ENCODE data around the gene RILPL1. TPM values are rescaled to one million over a fixed set of nuclear protein-coding genes. Genes with fewer than 3 reads are reported as not detected.
"Not testable (repeated sequence)": the region's sequence is repeated elsewhere in the genome, so short reads cannot be mapped to it uniquely, and the experiment has no call there.

RILPL1 gene
- 3.4 TPM for polyA plus RNA-seq (2013, experiment 1 of 2)
- 3.9 TPM for polyA plus RNA-seq (2013, experiment 2 of 2)

GRCh38 chr12:123533672-123534643, at the start of gene RILPL1:
RILPL1 (minus strand) TSS chr12:123533719; CDS start chr12:123533482, 237 bp downstream.
- Histone ChIP-seq H3K4me1 (ENCODE audit: control insufficient read depth, low read depth, low read length) (no peaks in the 10 kb centered on the region), H3K36me3 (ENCODE audit: control insufficient read depth, insufficient read depth, low read length) (no peaks in the 10 kb centered on the region), H2AK5ac (ENCODE audit: low read length) (no peak within 1 kb of the TSS), H3K23ac (ENCODE audit: low read length) (no peak within 1 kb of the TSS), H3K4me2 (ENCODE audit: low read length) (peak within 1 kb of the TSS; percentile 46), H3K9ac (ENCODE audit: low read length) (peak within 1 kb of the TSS; percentile 83), H3K27ac (ENCODE audit: low read depth, low read length) (peak within 1 kb of the TSS; percentile 60), H3K4ac (ENCODE audit: low read depth, low read length) (peak within 1 kb of the TSS; percentile 48), H2BK15ac (replicated peaks; ENCODE audit: low read depth) (peak within 1 kb of the TSS; percentile 27), H2BK120ac (ENCODE audit: low read depth, low read length) (peak within 1 kb of the TSS; percentile 57), H3K27me3 (ENCODE audit: insufficient read depth, low read length, poor library complexity) (no peaks in the 10 kb centered on the region), H3K79me1 (ENCODE audit: low read length) (no peaks in the 10 kb centered on the region), H3K79me2 (ENCODE audit: control insufficient read depth, insufficient read depth, low read length) (no peaks in the 10 kb centered on the region), H3K4me3 (ENCODE audit: low read length) (peak within 1 kb of the TSS; percentile 58), H2BK5ac (ENCODE audit: low read length) (no peak within 1 kb of the TSS), H4K8ac (ENCODE audit: low read depth, low read length) (peak within 1 kb of the TSS; percentile 15), H3K18ac (ENCODE audit: low read length) (peak within 1 kb of the TSS; percentile 35), H3K56ac (ENCODE audit: low read length) (peak within 1 kb of the TSS; percentile 98), H4K5ac (ENCODE audit: low read length) (no peak within 1 kb of the TSS)
- no CpG with 5 or more reads among the region's 114 CpGs for WGBS (ENCODE audit: extremely low coverage, insufficient coverage, low lambda C conversion rate)
- DNase-seq: peak; percentile 72

- Histone ChIP-seq H3K9ac (ENCODE audit: low read length) (no peak overlapping the region), H3K4ac (ENCODE audit: low read depth, low read length) (no peak overlapping the region), H2BK15ac (replicated peaks; ENCODE audit: low read depth) (no peak overlapping the region), H3K4me1 (ENCODE audit: control insufficient read depth, low read depth, low read length) (peaks cover 4% of the 10 kb centered on the region), H3K56ac (ENCODE audit: low read length) (no peak overlapping the region), H3K79me1 (ENCODE audit: low read length) (peaks cover 9% of the 10 kb centered on the region), H3K18ac (ENCODE audit: low read length) (no peak overlapping the region), H3K4me2 (ENCODE audit: low read length) (no peak overlapping the region), H4K5ac (ENCODE audit: low read length) (no peak overlapping the region), H3K79me2 (ENCODE audit: control insufficient read depth, insufficient read depth, low read length) (peaks cover 13% of the 10 kb centered on the region), H2AK5ac (ENCODE audit: low read length) (no peak overlapping the region), H2BK120ac (ENCODE audit: low read depth, low read length) (no peak overlapping the region), H3K36me3 (ENCODE audit: control insufficient read depth, insufficient read depth, low read length) (no peaks in the 10 kb centered on the region), H3K4me3 (ENCODE audit: low read length) (no peak overlapping the region), H3K27ac (ENCODE audit: low read depth, low read length) (no peak overlapping the region), H3K27me3 (ENCODE audit: insufficient read depth, low read length, poor library complexity) (no peaks in the 10 kb centered on the region), H3K23ac (ENCODE audit: low read length) (no peak overlapping the region), H4K8ac (ENCODE audit: low read depth, low read length) (no peak overlapping the region), H2BK5ac (ENCODE audit: low read length) (no peak overlapping the region)
- DNase-seq: no peak
- WGBS (ENCODE audit: extremely low coverage, insufficient coverage, low lambda C conversion rate): no CpG with 5 or more reads among the region's 4 CpGs
These were observed 47.3 kb upstream of the RILPL1 start for GRCh38 chr12:123580772-123581171.

GRCh38 chr12:123578829-123579228, 45.3 kb upstream of the RILPL1 start:
- not testable (repeated sequence) for DNase-seq; H3K27me3 ChIP-seq (ENCODE audit: insufficient read depth, low read length, poor library complexity); H4K8ac ChIP-seq (ENCODE audit: low read depth, low read length)

GRCh38 chr12:123578243-123578642, 44.7 kb upstream of the RILPL1 start:
- H2BK120ac ChIP-seq (ENCODE audit: low read depth, low read length): no peak overlapping the region
- WGBS (ENCODE audit: extremely low coverage, insufficient coverage, low lambda C conversion rate): no CpG with 5 or more reads among the region's 3 CpGs
- no peaks in the 10 kb centered on the region for H3K27me3 ChIP-seq (ENCODE audit: insufficient read depth, low read length, poor library complexity)
- no peak overlapping the region for H4K5ac ChIP-seq (ENCODE audit: low read length)
- no peak overlapping the region for H3K23ac ChIP-seq (ENCODE audit: low read length)
- H3K4me2 ChIP-seq (ENCODE audit: low read length): no peak overlapping the region
- H3K27ac ChIP-seq (ENCODE audit: low read depth, low read length): no peak overlapping the region
- H3K18ac ChIP-seq (ENCODE audit: low read length): no peak overlapping the region
- no peak overlapping the region for H3K4me3 ChIP-seq (ENCODE audit: low read length)
- DNase-seq: no peak
- H3K36me3 ChIP-seq (ENCODE audit: control insufficient read depth, insufficient read depth, low read length): no peaks in the 10 kb centered on the region
- H3K79me1 ChIP-seq (ENCODE audit: low read length): peaks cover 3% of the 10 kb centered on the region
- H3K56ac ChIP-seq (ENCODE audit: low read length): no peak overlapping the region
- no peaks in the 10 kb centered on the region for H3K79me2 ChIP-seq (ENCODE audit: control insufficient read depth, insufficient read depth, low read length)
- H2BK15ac ChIP-seq (replicated peaks; ENCODE audit: low read depth): no peak overlapping the region
- no peak overlapping the region for H4K8ac ChIP-seq (ENCODE audit: low read depth, low read length)
- H3K4ac ChIP-seq (ENCODE audit: low read depth, low read length): no peak overlapping the region
- no peak overlapping the region for H2AK5ac ChIP-seq (ENCODE audit: low read length)
- no peak overlapping the region for H2BK5ac ChIP-seq (ENCODE audit: low read length)
- H3K9ac ChIP-seq (ENCODE audit: low read length): no peak overlapping the region
- no peaks in the 10 kb centered on the region for H3K4me1 ChIP-seq (ENCODE audit: control insufficient read depth, low read depth, low read length)

More at GRCh38 chr12:123578829-123579228, 45.3 kb upstream of the RILPL1 start:
- H3K4me2 ChIP-seq (ENCODE audit: low read length); H3K27ac ChIP-seq (ENCODE audit: low read depth, low read length); H3K4me1 ChIP-seq (ENCODE audit: control insufficient read depth, low read depth, low read length); H2BK120ac ChIP-seq (ENCODE audit: low read depth, low read length); H3K4ac ChIP-seq (ENCODE audit: low read depth, low read length); H3K79me2 ChIP-seq (ENCODE audit: control insufficient read depth, insufficient read depth, low read length); H4K5ac ChIP-seq (ENCODE audit: low read length); H3K23ac ChIP-seq (ENCODE audit: low read length); H2BK15ac ChIP-seq (replicated peaks; ENCODE audit: low read depth); H3K4me3 ChIP-seq (ENCODE audit: low read length); H3K79me1 ChIP-seq (ENCODE audit: low read length); H3K36me3 ChIP-seq (ENCODE audit: control insufficient read depth, insufficient read depth, low read length); H2BK5ac ChIP-seq (ENCODE audit: low read length); H3K18ac ChIP-seq (ENCODE audit: low read length); H2AK5ac ChIP-seq (ENCODE audit: low read length); H3K9ac ChIP-seq (ENCODE audit: low read length); H3K56ac ChIP-seq (ENCODE audit: low read length): not testable (repeated sequence)
- WGBS (ENCODE audit: extremely low coverage, insufficient coverage, low lambda C conversion rate): no CpG with 5 or more reads among the region's 4 CpGs

GRCh38 chr12:123576611-123577010, 43.1 kb upstream of the RILPL1 start:
- no CpG with 5 or more reads among the region's 1 CpG for whole genome bisulfite sequencing (ENCODE audit: extremely low coverage, insufficient coverage, low lambda C conversion rate)
- no peaks in the 10 kb centered on the region for H3K4me1 ChIP-seq (ENCODE audit: control insufficient read depth, low read depth, low read length)
- H3K9ac ChIP-seq (ENCODE audit: low read length): no peak overlapping the region
- no peak overlapping the region for H3K27ac ChIP-seq (ENCODE audit: low read depth, low read length)
- H2BK15ac ChIP-seq (replicated peaks; ENCODE audit: low read depth): no peak overlapping the region
- H3K27me3 ChIP-seq (ENCODE audit: insufficient read depth, low read length, poor library complexity): no peaks in the 10 kb centered on the region
- no peak for DNase-seq
- no peak overlapping the region for H2BK120ac ChIP-seq (ENCODE audit: low read depth, low read length)
- no peaks in the 10 kb centered on the region for H3K79me2 ChIP-seq (ENCODE audit: control insufficient read depth, insufficient read depth, low read length)
- H2BK5ac ChIP-seq (ENCODE audit: low read length): no peak overlapping the region
- H3K18ac ChIP-seq (ENCODE audit: low read length): no peak overlapping the region
- no peak overlapping the region for H3K4ac ChIP-seq (ENCODE audit: low read depth, low read length)
- no peak overlapping the region for H4K5ac ChIP-seq (ENCODE audit: low read length)
- H3K79me1 ChIP-seq (ENCODE audit: low read length): no peaks in the 10 kb centered on the region
- no peak overlapping the region for H3K4me2 ChIP-seq (ENCODE audit: low read length)
- H3K23ac ChIP-seq (ENCODE audit: low read length): no peak overlapping the region
- H3K36me3 ChIP-seq (ENCODE audit: control insufficient read depth, insufficient read depth, low read length): no peaks in the 10 kb centered on the region
- H4K8ac ChIP-seq (ENCODE audit: low read depth, low read length): no peak overlapping the region
- H3K56ac ChIP-seq (ENCODE audit: low read length): no peak overlapping the region
- H2AK5ac ChIP-seq (ENCODE audit: low read length): no peak overlapping the region
- H3K4me3 ChIP-seq (ENCODE audit: low read length): no peak overlapping the region

Data from mesendoderm (in vitro differentiated cells).